Stimulated activated CD4-positive, alpha-beta T cell treated with anti-CD3 and anti-CD28 coated beads, Interleukin-12 subunit alpha, Interleukin-12 subunit beta, amount 100 ng/mL, for 24 hours (primary cell): ENCODE data around the gene S100A11.
A peak's percentile ranks its signal among the peaks of the same experiment; 100 is the strongest.

ENCODE experiments used
- DNase-seq, 2 experiments: peaks; one replicate each; pipeline ENCODE4 v3.0.0-alpha.2; 2020; ENCODE audit warnings: low read depth in 2 of 2

Gene S100A11

DNA sequence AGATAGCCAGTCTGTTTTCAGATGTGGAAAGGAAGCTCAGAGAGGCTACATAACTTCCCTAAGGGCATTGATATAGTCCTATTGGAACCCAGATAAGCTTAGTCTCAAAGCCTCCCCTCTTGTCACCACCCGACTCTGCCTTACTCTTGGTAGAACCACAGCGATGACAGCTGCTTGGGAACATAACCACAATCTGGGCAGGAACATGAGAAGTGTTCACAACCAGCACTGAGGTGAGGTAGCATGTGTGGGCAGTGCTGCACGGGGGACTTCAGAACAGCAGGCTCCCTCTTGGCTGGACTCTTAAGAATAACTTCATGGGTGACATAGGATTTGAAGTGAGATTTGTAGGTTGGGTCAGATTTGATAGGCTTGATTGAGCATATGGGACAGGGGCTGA, 33.8 kb downstream of the S100A11 start:
- DNase-seq: no peak

DNA sequence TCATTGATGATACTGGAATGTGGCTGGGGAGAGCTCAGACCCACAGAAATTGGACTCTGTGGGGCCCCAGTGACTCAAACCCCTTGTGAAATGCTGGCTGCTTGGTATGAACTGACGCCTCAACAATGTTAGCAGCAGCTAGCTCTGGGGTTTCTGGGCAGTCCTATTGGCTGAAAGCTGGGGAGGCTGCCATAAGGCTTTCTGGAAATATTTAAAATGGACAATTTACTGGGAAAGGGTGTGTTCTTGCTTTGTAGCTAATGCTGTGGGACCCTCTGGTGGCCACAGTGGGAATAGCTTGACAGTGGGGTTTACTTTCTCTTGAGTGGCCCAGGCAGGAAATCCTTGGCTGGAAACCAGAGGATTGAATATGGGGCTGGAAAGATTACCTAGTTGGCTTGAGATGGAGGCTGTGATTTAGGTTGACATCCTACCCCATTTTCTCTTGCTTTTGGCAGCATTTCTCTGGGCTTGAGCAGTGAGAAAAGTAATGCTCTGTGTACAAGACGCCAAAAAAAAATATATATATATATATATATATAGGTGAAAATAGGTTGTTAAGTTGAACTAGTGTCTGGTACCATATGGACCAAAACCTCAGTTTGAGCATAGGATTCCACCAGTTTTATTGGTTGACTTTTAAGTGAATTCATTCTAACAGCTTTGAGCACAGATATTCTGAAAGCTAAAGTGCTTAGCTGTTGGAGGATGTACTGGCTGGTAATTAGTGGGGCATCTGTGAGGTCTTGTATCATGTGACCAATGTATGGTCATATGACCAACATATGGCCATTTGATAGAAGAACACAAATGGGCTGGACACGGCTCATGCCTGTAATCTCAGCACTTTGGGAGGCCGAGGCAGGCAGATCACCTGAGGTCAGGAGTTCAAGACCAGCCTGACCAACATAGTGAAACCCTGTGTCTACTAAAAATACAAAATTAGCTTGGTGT, 34.9 kb downstream of the S100A11 start:
- DNase-seq: peak; percentile 39 to 75

DNA sequence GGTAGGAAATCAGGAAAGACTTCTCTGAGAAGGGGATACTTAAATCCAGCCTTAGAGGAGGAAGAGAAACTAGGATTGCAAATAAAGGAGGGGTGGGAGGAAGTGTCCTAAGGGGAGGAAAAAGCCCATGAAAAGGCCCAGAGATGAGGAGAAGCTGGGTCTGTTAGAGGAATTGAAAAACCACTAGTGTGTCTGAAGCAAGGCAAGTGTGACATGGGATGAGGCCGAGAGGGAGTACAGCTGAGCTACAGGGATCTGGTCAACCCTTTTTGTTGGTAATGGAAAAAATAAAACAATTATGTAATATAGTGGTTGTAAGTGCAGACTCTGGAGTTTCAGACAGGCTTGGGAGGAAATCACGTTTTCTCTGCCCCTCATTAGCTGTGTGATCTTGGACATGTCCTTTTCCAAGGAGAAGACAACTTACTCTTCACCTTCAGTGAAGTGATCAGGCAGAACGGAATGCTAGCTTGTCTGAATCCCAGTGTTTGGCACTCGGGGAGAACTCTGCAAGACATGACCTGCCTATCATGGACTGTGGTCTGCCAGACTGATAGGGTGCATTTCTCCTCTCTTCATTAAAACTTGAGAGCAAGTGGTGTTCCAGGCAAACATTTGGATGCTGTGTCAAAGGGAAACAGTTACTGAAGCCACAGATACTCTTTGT, 35.7 kb downstream of the S100A11 start:
- DNase-seq: no peak

DNA sequence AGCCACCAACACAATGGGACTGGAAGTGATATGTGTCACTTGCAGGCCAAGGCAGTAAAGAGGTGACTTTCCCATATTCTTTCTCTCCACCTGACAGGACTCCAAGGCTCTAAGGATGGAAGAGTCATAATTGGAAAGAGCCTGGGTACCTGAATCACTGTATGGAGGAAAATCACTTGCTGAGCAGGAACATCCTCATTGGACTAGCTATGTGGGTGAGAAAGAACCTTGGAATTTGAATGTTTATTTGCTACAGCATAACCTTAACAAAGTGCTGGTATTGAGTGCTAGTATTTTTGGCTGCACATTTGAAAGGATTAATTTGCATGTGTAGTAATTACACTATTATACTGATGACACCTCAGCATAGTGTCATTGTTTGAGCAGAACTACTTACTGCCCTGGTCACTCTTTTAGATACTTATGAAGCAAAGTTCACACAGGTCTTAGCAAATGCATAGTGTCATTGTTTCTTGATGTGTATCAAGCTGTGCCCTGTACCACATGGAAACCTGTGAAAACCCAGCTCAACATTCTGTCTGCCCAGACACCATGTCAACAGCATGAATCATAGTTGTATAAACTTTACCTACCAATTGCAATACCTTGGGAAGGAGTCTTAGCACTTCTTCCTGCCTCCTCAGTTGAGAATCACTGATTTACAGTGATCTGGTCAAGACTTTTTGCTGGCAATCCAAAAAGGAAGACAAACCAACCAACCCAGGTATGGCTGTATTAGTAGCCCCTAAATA, 38.0 kb downstream of the S100A11 start:
- DNase-seq: no peak

DNA sequence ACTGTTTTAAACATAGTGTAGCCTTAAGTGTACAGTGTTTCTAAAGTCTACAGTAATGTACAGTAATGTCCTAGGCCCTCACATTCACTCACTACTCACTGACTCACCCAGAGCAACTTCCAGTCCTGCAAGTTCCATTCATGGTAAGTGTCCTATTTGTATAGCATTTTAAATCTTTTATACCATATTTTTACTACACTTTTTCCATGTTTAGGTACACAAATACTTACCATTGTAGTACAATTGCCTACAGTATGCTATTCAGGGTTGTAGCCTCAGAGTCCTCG, 39.6 kb downstream of the S100A11 start:
- no peak for DNase-seq

DNA sequence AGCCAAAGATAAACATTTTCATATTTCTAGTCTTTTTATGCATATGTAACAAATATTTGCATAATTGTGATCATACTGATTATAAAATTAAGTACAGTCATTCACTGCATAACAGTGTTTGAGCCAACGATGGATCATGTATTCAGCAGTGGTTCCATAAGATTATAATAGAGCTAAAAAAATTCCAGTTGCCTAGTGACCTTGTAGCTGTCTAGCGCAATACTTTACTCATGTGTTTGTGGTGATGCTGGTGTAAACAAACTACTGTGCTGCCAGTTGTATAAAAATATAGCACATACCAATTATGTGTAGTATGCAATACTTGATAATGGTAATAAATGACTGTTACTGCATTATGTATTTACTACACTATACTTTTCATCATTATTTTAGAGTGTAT, 41.0 kb downstream of the S100A11 start:
- DNase-seq: no peak

DNA sequence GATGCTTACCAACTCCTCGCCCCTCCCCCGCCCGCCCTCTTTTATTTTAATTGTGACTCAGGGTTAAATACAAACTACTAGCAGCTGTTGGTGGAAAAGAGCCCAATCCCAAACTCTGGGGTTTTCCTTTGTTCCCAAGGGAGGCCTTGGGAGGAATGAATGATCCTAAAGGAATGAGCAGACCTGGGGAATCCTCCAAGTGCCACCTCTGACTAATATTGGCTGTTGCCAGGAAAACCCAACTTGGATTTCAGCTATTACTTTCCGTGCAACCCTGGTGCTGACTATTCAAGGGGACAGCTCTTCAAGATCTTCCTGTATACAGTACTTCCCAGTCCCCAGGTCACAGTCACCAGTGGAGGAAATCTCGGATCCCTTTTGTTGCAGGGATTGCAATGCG, 41.8 kb downstream of the S100A11 start:
- DNase-seq: no peak

DNA sequence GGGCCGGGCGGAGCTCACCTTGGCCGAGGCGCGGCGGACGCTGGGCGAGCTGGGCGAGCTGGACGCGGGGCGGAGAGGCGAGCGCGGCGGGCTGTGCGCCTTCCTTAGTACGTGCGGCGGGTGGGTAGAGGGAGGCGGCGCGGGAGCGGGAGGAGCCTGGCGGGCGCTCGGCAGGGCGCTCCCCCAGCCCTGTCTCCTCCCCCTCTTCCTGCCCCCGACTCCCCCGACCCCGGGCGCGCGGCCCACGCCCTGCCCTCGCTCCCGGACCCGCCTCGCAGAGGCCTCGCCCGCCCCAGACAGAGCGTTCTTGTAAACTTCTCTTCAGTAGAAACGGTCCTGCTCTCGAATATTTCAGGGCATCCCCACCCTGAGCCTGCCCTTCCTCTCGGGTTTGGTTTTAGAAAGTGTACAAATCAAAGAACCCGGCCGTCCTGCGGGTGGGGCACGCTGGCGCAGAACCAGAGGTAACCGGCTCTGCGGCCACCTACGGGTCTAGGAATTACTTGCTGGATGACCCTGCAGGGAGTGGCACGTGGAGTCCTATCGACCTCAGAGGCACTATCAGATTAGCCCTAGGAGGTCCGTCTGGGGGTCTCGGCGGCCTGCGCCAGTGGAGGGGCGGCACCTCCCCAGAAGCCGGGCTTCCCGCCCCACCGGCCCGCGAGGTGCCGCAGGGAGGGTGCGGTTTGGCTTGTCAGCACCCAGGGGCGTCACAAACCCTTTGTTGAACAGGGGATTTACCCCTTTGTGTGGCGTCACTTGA, 42.9 kb downstream of the S100A11 start, which contains the start of gene S100A10:
S100A10 (minus strand) TSS at position 126 of the 763 bp plus-strand sequence. CDS start 7,629 bp downstream, outside the sequence.
- DNase-seq: peak; percentile 35 to 58

DNA sequence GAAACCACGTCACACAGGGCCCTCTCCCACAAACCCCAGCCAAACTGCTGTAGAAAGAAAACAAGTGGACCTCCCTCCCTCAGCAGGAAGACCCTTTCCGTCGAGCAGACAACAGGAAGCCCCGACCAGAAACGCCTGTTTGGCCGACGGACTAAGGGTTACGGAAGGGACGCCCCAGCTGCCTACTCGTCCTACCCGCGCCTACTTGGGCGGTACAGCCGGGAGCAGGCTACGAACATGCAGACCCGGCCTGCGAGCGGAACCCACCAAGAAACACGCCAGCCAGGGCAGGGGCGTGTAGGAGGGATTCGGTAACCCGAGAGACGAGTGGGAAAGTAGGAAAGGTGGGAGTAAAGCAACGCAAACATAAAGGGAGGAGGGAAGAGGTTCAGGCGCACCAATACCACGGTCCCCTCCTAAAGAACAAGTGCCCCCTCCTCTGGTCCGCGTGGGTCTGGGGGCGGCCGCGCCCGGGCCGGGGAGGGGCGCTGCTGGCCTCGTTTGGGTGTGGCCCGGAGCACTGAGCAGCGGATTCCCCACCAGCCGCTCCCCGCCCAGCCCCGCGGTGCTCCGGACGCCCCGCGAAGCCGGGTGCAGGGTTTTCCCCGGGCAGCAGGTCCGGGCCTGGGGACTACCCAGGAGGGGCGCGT, 43.6 kb downstream of the S100A11 start:
- DNase-seq: no peak

DNA sequence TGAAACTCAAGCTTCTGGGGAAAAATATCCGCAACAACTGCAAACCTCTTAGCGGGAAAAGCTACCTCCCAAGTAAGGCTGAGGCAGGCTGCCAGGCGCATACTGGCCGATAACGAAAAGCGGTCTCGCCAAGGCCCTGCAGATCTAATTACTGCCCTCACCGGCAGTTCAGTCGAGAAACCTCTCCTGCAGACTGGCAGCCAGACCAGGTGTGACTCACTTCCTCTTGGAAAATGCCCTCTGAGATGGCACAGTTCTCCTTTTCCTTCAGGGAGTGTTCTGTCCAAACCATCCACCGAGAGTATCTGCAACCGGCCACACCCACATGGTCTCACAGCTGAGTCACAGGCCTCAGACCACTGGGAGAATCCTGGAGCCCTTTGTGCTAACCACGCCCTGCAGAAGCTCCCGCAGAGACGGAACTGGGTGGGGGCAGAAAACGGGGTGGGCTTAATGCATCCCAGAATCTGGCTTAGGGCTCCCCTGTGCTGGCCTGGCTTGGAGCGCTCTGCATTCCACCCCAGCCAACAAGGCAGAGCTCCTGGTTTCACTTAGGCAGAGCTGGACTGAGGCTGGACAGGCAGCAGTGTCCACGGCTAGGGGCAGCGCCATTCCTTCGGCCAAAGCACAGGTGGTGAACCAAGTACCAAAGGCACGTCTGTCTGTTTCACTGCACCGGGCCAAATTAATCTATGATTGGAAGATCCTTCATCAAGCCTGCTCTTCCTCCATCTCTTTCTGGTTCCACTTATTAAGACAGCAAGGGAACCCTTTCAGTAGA, 44.3 kb downstream of the S100A11 start:
- DNase-seq: peak in 1 of 2 experiments; percentile 31

DNA sequence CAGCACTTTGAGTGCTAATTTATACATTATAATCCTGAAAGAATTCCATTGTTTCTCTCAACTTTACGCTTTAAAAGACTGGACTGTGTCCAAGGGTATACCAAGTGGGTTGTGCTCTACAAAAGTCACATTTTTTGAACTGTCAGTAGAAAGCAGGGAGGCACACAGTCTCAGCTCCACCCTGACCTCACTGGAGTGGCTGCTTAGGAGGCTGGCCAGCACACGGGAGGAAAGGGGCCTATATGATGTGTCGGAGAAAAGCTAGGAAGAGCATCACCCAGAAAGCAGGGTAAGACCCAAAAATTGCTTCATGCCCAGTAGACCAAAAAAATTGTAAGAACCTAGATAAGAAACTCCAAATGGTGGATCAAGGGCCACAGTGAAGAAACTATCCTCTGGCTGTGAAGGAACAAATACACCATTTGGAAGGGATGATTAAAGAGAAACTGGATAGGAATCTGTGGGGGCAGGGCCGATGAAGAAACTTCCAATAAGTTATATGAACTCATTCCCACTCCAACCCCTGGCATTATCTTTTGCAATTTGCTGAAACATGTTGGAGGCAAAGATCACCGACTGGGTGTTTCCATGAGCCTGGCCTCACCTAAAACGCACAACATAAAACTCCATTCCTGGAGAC, 45.0 kb downstream of the S100A11 start:
- no peak for DNase-seq

DNA sequence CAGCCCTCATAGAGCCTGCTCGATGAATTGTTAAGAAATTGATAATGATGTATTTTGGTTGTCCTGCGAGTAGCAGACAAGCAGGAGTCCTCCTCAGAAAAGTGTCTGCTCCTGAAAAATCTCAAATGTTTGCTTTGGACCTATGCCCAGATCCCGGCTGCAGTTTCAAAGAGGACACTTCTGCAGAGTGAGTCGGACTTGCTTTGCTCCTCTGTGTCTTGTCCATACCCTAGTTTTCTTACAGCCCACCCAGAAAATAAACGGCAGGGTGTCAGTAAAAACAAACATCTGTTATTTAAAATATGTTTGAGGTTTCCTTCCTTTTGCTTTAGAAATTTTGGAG, 46.0 kb downstream of the S100A11 start:
- DNase-seq: no peak

DNA sequence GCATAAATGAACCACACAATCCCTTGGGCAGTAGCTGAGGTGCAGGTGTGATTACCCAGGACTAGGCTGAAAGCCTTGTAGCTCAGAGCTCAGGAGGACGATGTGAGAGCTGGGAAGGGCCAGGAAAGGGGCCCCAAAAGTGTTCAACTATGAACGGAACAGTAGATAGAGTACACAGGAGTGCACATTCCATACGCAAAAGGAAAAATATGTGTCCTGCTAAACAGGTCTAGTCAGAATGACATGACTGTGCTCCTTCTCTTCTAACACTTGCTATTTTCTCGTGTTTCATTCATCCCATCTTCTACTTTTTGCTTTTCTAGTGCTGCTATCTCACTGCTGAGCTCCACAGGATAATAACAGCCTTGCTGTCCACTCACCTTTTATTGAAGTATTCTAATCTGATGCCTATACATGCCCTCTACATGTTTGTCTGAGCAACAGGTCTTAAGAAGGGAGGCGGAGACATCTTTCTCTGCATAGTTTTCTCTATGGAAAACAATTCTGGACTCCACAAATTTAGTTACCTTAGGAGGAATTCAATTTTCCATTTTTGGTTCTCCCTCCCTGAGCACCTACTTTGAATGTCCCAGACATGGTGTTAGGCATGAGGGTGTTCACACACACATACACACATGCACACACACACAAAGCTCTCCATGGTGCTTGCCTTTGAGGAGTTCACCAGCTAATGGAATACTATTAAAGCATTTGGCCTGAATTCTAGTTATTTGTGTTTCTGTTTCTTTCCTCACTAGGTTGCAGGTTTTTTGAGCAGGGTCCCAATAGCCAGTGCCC, 46.5 kb downstream of the S100A11 start:
- DNase-seq: no peak

DNA sequence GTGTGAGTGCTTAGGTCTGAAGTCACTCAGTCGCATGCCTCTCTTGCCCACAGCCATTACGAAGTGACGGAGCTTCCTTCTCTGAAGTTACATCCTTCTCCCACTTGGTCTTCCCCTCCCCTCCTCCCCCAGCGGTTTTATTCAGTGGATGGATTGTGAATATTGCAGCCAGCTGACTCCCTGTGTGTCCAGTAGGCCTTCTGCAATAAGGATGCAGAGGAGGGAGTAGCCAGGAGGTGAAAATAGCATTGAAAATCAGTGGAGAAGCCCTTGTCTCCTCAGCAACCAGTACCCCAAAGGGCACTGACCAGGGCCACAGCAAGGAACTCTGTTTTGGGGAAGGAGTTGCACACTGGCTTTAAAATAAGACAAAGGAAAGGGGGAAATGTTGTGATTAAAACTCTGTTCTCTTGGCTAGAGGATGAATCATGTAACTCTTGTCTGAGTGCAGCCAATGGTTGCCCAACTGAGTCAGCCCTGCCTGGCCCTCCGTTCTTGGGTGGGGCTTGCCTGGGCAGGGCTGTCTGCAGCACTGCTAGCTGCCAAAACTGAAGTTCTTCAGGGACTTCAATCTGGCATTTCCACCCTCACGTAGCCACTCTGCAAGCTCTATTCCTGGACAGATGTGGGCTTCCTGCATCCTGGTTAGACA, 47.5 kb downstream of the S100A11 start:
- peak in 1 of 2 experiments; percentile 40 for DNase-seq

DNA sequence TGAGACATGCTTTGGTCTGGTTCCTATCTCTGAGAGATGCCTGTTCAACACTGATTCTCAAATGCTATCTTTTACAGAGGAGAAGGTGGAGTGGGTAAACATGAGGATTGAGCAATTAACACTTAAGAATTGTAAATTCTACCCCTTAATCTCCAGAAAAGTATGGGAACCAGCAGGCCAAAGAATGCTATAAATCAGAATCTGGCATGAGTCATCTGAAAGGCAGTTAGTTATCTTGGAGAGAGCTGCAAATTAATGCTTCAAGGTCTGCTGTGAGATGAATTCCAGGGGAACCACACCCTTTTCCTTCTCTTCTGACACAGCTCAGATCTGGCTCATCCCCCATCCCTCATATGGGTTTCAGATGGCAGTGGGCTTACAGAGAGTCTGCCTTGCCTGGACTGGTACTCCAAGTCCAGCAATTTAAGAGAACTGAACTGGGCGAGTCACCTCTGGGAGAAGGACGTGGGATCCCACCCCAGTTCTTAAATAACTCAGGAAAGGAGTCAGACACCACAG, 48.3 kb downstream of the S100A11 start:
- no peak for DNase-seq

DNA sequence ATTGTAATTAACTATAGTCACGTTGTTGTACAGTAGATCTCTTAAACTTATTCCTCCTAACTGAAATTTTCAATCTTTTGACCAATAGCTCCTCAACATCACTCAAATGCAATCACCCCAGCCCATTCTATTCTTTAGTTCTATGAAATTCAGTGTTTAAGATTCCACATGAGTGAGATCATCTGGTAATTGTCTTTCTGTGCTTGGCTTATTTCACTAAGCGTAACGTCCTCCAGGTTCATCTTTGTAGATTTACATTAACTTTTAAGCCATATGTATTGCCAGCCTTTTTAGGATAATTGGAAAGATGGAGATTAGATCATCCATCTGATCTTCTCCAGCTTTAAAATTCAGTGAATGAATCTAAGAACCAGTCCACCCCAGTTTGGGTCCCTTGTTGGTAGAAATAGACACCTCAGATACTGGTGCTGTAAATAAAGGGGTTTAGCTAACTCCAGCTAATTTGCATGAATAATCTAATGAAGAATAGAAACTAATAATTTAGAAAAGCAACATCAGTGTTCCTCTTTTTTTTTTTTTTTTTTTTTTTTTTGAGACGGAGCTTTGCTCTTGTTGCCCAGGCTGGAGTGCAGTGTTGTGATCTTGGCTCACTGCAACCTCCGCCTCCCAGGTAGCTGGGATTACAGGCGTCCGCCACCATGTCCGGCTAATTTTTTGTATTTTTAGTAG, 50.2 kb downstream of the S100A11 start:
- no peak for DNase-seq

DNA sequence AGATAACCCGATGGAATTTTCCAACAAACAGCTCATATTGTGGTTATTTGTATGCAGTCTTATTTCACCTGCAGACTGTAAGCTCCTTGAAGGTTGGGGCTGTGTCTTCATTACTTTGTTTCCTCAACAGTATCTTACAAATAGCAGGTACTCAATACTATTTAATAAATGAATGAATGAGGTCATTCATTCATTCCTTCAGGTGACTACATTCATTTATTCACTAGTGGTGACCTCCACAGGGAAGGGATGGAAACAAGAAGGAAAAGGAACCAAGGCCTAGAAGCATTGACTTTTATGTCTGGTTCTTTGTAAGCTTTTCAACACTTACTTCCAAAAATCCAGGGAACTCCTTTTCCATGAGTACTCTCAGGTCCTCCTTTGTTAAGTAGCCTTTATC, 51.0 kb downstream of the S100A11 start:
- no peak for DNase-seq

DNA sequence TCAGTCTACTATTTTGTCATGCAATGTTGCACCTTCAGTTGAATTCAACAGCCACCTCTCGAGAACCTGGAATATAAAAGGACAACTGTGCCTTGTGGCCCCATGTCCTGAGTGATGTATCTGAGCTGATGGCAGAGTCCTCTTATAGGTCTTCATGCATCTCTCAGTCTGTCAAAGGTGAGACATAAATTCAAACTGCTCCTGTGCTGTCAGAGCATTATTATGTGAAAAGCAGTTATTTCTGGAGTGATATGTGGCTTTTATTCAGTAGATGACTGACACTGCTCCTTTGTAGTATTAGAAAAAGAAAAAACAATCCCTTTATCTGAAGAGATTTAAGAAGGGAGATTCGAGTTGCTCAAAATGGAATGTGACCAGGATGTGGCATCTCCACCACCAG, 51.5 kb downstream of the S100A11 start:
- DNase-seq: no peak
